Measurements from ENCODE around the gene GADD45G.

GADD45G gene

DNA sequence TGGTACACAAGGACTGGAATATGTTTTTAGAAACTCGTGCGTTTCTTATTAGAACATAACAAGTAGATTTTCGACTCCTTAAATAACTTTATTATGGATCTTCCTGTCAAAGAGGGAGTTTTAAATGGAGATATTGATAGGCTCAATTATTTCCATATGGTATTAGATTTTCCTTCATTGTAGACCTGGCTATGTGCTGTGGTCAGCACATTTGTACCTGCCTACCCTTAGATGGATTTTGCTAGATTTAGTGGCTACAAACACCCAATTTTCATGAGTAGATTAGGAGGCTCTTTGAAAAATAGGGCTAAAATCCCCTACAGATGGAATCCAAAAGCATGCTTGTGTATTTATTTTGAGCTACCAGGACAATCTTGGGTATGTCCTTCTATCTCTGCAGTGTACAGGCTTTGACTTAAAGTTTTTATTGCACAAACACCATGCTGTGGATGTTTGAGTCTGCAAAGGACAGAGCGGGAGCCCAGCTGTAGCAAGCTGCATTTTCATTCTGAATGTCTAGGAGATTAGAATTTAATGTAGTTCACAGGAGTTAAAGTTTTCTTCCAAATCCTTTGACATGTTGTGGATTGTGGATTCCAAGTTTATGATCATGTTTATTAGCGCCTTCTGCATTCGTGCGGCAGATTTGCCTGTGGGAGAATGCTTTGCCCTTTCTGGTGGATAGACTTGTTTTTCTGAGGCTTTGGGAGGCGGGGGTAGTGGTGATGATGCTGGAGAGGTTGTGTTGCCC, 41.6 kb downstream of the GADD45G start:
- no peak for FAIRE-seq
- no peak for DNase-seq (ENCODE audit: insufficient read length, low spot score)

GRCh38 chr9:89647366-89648128, 42.7 kb downstream of the GADD45G start:
- DNase-seq (ENCODE audit: insufficient read length, low spot score) (no peak), FAIRE-seq (no peak)

GRCh38 chr9:89648247-89649000, 43.6 kb downstream of the GADD45G start:
- DNase-seq (ENCODE audit: insufficient read length, low spot score) = no peak

DNA sequence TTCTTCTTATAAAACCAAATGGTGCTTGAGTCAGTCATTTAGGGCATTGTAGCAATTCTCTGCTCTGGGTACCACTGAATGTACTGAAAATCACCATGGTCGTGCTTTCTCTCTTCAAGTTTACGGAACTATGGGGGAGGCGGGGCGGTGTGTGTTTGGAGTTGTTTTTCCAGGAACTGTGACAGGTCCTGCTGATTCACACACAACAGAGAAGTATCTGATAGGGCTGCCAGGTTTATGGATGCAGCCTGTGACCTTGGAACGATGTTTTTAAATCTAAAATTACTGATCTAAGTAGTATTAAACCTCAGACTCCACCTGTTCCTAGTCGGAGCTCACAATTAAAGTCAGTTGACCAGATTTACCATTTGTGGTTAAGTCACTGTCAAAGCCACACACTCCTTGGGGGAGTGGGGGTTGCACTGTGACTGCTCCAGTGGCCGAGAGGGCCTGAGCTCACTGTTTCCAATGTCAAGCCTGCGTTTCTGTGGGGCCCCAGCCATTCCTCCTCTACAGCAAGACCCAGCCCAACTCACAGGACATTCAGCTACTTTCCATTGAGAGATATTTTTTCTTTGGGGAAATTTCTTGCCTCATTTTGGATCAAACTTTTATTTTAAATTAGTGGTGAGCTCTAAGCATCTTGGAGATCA, 44.4 kb downstream of the GADD45G start:
- no peak for DNase-seq (ENCODE audit: insufficient read length, low spot score)
- no peak for FAIRE-seq

More at GRCh38 chr9:89648247-89649000, 43.6 kb downstream of the GADD45G start:
- no peak for FAIRE-seq

DNA sequence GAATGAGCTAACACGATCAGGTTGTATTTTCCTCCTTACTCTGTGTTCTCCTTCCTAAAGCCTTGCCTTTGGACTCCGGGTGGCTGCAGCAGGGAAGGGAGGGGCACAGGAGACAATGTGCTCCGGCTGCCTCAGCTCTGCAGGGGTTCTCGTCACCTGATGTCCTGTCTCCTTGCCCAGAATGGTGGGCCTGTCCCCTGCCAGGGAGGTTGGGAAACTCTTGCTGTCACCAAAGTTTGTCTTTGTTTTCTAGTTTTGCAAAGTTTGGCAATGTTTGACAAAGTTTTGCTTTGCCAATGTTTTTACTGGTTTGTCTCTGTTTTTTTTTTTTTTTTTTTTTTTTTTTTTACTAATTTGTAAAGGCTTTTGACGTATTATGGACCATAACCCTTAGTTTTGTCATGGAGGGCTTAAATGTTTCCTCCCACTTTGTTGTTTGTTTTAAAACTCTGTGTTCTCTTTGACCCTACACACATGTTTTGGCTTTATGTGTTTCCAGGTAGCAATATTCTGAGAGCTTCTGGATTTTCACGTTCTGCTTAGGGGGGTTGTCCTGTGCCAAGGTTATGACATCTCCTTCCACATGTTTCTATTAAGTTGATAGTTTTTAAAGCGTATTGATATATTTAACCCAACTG, 49.3 kb downstream of the GADD45G start:
- DNase-seq (ENCODE audit: insufficient read length, low spot score) = no peak
- no peak for FAIRE-seq

DNA sequence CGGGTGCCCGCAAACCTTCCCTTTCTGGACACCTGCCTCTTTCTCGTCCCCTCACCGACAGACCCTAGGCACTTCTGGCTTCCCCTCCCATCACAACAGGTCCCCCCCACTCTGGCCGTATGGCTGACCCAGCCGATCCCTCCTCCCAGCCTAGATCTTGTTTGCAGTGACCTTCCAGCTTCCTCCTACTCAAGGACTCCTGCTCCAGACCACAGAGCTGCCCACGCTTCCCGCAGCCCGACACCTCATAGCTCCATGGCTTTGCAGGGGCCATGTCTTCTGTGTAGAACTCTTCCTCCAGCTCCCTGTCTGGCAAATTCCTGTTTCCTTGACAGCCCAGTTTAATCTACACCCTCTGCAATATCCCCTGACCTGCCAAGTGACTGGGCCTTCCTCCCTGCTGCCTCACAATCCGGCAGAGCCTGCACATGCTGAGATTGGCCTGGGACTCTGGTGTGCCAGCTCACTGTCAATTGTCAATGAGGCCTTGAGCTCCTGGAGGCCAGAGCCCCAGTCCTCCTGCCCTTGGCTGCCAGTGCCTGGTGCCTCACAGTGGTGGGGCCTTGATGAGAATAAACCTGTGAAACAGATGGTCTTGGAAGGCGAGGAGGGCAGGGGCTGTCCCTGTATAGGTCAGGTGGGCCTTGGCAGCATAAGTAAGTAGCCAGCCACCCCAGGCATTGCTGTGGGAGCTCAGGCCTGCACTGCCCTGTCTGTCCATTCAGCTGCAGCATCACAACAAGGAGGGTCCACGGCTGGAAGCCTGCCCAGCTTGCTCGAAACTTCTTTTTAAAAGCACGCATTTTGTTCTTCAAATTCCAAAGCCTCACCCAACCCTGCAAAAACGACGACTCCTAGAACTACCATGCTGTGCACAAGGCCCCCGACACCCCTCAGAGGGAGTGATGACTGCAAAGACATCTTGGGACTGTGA, 50.5 kb downstream of the GADD45G start:
- no peak for FAIRE-seq
- no peak for DNase-seq (ENCODE audit: insufficient read length, low spot score)
